PFSK-1 (cell line): ENCODE measurements around the gene TMEM213.

Experiments used
- REST ChIP-seq, 2 experiments: IDR thresholded peaks; 2 replicates each; pipeline versions ENCODE4 v1.6.1 to v1.8.0; 2011 to 2012; ENCODE audit warnings: low read depth in 2 of 2, low read length in 2 of 2, control low read depth in 1 of 2, inconsistent platforms in 1 of 2, mild to moderate bottlenecking in 1 of 2, moderate library complexity in 1 of 2; ENCODE audit not compliant: insufficient read depth in 1 of 2
- SIN3A ChIP-seq: IDR thresholded peaks from 2 replicates; pipeline ENCODE4 v1.6.1; 2012; ENCODE audit warnings: mild to moderate bottlenecking, low read length, moderate library complexity, borderline replicate concordance; ENCODE audit not compliant: insufficient read depth
- TAF1 ChIP-seq: IDR thresholded peaks from 2 replicates; pipeline ENCODE4 v1.6.1; 2012; ENCODE audit warnings: low read length, control low read depth, borderline replicate concordance; ENCODE audit not compliant: insufficient read depth

- TF ChIP-seq SIN3A (no peak), TAF1 (no peak), REST (IDR thresholded peaks at IDR 0.05; ENCODE audit: insufficient read depth in 1 of 2, low read depth in 2 of 2, low read length in 2 of 2) (no peak)
These were observed 16.8 kb upstream of the TMEM213 start for GRCh38 chr7:138781004-138781403.
